ENCODE results near the gene TRAM2.

The TRAM2 gene

GRCh38 chr6:52507557-52508260 is 69.2 kb downstream of the TRAM2 start:
- peak; percentile 76 for DNase-seq

- no peak for DNase-seq
Observed at GRCh38 chr6:52506476-52506875, 70.4 kb downstream of the TRAM2 start.

DNA sequence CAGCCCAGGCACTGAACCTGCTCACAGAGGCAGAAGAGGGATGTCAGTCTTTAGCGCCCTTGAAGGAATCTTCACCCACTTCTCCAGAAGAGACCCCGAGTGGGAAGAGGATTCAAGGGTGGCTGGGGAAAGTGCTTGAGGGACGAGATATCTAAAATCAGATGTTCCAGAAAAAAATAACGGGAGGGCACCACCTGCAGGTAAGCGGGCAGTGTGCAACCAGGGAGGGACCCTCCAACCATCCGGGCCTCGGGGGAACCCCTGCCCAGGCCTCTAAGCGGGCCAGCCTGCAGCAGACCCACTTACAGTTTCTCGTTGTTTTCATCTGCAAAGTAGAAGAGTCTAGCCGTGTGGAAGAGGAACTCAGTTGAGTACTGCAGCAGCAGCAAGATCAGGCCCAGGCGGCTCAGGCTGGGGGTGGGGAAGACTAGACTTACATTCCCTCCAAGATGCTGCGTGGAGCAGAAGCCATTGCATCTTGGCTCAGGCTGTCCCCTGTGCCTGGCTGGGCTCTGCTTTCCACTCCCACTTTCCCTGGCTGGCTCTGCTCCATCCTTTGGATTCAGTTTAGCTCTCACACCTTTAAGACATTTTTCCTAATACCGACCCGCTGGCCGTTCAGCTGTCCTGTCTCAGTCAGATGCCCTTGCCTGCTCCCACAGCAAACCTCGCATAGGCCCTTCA is 71.0 kb downstream of the TRAM2 start:
- DNase-seq: no peak

DNA sequence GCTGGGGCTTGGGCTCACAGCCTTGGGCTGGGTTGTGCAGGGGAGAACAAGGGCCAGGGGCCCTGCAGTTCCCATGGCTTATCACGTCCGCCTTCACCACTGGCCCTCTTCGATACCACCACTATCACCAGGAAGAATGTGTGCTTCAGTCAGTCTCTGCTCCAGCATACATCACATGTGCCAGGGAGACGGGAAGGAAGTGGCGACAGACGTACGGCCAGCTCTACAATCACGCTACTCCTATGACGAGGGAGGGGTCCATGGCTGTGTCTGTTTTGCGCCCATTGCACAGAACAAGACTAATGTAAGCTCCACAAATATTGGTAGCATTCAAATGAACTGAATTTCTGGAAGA is 72.1 kb downstream of the TRAM2 start:
- DNase-seq: no peak

DNA sequence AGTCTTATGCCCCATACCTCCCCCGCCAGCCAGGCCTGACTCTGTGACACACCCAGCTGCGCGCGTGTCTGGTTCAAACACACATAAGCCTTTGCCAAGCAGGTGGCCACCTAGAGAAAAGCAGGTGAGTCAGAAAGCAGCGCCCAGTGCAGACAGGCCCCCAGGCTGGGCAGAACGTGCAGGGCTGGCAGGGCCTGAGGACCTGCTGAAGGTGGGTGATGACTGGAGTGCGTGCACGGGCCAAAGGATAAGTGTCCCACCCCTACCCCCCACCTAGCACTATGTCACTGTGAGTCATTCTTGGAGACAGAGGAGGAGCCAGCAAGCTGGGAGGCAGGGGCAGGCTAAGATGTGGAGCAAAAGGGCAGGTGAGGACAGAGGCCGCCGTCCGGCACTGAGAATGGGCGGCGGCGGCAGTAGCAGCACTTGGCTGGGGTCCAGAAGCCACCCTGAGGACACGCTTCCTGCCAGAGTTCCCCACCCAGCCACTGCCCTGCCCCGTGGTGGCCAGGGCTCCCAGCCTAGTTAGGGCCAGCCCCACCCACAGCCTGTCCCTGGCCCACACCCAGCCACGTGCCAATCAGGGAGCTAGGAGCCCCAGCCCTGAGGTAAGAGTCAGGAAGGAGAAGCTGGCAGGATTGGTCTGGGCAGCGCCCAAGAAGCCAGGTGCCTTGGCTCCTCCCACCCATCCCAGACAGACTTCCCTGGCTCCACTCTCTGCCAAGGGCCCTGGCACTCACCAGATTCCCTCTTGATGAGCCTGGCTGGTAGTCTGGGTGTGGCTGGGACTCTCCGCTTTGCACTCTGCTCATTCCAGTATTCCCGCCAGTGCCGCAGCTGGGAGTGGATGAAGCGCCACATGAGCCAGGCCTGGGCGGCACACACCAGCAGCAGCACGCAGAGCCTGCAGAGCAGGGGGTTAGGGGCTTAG is 72.7 kb downstream of the TRAM2 start:
- peak; percentile 59 for DNase-seq

GRCh38 chr6:52503323-52503747 is 73.5 kb downstream of the TRAM2 start:
- DNase-seq: peak; percentile 27

- no peak for DNase-seq
Observed at GRCh38 chr6:52502306-52503029, 74.4 kb downstream of the TRAM2 start.

- DNase-seq: no peak
Observed at GRCh38 chr6:52500238-52501129, 76.4 kb downstream of the TRAM2 start.

GRCh38 chr6:52499681-52500236 is 77.1 kb downstream of the TRAM2 start:
- no peak for DNase-seq

- peak; percentile 69 for DNase-seq
Observed at GRCh38 chr6:52499026-52499425, 77.8 kb downstream of the TRAM2 start.

DNA sequence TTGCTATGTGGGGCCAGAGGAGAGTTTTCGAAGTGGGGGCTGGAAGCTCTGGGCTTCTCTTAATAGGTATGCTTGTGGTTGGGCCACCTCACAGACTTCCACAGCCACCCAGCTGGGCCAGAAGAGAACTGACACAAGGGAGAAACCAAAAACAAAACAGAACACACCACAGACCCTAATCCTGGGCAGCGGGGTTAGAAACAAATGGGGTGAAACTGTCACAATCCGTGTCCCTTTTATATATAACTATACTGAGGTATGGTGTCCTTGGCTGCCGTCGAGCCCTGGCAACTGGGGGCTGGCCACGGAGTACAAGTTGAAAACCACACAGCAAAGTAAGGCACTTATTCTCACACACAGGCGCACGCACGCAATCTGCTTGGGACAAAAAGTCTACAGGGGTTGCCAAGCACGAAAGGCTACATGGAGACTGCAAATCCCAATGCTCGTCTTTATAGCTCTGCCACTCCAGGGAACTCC is 78.3 kb downstream of the TRAM2 start:
- no peak for DNase-seq

- no peak for DNase-seq
Observed at GRCh38 chr6:52497652-52498408, 79.0 kb downstream of the TRAM2 start.

GRCh38 chr6:52496631-52497030 is 80.2 kb downstream of the TRAM2 start:
- no peak for DNase-seq

DNA sequence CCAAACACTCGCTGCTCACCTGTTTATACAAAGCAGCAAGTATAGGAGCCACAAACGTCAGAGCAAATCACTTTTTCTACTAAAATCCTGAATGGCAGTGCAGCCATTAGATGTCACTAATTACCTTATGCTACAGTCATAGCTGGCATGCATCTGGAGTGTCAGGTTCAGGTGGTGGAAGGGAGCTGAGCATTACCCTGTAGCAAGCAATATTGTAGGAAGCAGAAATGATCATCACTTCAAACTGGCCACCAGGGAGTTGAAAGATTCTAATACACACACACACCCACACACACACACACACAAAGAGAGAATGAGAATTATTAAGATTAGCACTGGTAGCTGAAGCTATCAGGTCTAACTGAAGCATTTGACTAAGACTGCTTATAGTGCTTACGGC is 80.9 kb downstream of the TRAM2 start:
- no peak for DNase-seq

DNA sequence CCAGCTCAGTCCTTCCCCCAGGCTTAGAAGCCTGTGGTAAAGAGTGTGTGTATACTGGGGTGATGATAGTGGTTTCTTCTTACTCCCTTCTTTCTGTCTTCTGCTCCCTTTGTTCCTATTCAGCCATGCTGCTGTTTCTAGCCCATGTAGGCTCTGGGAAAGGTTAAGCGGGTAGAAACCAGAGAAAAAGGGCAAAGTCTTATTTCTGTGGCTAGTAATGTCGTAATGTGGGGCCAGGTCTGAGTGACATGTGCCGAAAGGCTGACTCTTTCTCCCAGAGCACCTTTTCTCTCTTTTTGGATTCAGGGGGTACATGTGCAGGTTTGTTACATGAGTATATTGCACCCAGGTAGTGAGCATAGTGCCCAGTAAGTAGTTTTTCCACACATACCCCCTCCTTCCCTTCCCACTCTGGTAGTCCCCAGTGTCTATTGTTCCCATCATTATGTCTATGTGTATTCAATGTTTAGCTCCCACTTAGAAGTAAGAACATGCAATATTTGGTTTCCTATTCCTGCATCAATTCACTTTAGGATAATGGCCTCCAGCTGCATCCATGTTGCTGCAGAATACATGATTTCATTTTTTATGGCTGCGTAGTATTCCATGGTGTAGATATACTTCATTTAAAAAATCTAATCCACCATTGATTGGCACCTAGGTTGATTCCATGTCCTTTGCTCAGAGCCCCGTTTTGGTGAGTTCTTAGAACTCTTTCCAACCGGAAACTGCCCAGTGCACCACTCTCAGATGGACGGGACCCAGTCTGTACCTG is 82.4 kb downstream of the TRAM2 start:
- no peak for DNase-seq

GRCh38 chr6:52493669-52494068 is 83.2 kb downstream of the TRAM2 start:
- no peak for DNase-seq

GRCh38 chr6:52491203-52492069 is 85.4 kb downstream of the TRAM2 start:
- DNase-seq: peak; percentile 35

GRCh38 chr6:52489881-52490280 is 87.0 kb downstream of the TRAM2 start:
- no peak for DNase-seq

DNA sequence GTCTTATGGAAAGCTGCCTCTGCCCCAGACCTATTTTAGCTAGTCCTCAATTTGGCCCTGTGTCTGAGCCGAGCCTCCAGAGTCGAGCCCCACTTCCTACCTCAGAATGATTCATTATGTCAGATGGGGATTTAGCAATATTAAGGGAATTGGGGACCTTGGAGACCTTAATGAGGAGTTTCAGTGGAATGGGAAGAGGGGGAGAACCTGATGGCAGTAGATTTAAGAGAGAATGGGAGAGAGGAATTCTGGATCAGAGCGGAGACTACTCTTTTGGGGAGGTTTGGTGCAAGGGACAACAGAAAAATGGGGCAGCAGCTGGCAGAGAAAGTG is 93.2 kb downstream of the TRAM2 start:
- DNase-seq: no peak

All from fibroblast of skin of abdomen (primary cell).